HG02970 (cell line): ENCODE measurements around the gene HSD11B1.

ENCODE experiments used
- ATAC-seq: cut with Tn5 transposase; IDR thresholded peaks from one replicate; pipeline ENCODE4 v1.9.1; 2021; ENCODE audit warnings: mild to moderate bottlenecking, moderate library complexity, moderate number of reproducible peaks; ENCODE audit not compliant: unreplicated experiment, low FRiP score

Gene HSD11B1

DNA sequence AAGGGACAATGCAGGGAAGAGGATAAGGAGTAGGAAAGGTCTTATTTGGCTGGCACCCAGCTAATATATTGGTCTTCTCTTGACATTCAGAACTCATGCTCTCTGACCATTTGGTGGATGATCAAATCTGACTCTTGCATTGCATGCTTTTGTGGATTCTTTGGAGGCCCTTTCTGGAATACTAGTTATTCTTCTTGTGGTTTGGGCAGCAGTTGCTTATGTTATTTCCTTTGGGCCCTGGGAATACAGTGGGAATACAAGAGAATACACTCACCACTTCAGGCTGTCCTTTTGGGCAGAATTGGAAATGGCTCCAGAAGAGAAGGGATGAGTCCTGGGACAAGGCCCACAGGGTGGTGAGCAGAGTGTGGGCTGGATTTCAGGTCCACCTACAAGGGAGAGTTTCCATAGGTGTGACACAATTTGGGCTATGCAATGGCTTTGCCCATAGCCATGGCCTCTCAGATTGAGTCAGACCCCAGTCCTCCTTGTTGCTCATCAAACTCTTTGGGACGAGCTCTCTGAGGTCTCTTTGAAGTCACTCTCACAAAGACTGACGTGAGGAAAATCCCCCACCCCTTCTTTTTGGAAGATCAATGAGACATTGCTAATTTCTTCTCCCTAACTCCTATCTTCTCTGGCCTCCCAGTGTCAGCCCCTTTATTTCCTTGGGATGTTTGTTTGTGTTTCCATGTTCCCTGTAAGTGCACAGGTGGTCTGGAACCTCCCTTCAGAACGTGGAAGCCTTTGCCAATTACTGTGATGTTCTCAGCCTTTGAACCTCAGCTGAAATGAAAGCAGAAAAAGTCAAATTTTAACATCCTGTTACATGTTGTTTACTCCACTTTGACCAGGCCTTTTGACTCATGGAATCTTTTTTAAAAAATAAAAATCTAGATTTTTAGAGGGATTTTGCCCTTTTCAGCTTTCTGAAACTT is 19.4 kb downstream of the HSD11B1 start:
- no peak for ATAC-seq

DNA sequence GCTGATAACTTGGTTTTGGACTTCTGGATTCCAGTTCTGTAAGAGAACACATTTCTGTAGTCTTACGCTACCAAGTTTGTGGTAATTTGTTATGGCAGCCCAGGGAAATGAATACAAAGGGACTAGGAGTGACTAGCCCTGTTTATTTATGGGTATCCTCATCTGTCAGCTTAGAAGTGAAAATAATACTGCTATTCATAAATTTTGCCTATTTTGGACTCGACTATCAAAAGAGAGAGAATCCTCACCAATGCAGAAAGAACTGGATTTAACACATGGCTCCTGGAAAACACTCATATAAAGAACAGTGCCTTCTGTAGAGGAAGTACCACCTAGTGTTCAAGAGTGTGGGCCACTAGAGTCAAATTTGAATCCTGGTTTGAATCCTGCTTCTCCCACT is 22.6 kb downstream of the HSD11B1 start:
- no peak for ATAC-seq

DNA sequence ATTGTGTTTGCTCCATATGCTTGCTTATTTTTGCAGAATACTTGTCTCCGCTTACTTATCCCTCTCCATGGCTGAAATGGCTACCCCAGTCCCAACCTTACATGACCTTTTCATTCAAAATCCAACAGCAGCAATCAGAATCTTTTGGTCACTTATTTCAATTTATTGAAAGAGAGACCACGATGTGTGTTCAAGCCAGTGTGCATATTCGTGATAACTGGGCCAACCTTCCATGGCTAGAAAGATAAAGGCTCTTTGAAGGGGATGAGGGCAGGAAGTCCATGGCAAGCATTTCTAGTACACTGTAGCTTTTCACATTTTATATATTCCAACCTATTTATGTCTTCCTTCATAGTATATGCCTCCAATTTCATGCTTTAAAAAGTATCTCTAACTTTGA is 23.1 kb downstream of the HSD11B1 start:
- no peak for ATAC-seq

DNA sequence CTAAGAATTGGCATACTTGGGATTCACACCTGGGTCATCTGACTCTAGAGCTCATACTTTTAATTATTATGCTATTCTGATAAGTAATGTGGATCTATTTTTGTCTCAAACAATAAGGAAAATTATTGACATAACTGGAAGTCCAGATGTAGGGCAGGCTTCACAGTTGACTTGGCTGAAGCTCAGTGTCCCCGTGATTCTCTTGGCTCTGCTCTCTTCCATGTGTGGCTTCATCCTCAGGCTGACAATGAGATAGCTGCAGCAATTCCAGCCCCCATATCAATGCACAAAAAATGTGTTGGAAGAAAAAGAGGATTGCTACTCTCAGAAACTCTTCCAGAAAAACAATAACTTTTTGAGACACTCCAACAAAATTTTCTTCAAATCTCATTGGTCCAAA is 23.8 kb downstream of the HSD11B1 start:
- ATAC-seq, result no peak

DNA sequence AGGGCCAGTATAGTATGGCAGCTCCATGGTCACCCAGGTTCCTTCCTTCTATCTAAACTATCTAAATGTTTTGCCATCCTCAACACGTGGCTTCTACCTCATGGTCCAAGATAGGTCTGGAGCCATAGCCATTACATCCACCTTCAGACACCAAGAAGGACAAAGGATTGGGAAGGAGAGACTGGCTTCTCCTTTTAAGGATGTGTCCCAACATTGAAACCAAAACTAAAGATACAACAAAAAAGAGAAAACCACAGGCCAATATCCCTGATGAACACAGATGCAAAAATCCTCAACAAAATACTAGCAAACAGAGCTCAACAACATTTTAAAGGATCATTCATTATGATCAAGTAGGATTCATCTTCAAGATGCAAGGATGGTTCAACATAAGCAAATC is 24.8 kb downstream of the HSD11B1 start:
- ATAC-seq, result no peak

DNA sequence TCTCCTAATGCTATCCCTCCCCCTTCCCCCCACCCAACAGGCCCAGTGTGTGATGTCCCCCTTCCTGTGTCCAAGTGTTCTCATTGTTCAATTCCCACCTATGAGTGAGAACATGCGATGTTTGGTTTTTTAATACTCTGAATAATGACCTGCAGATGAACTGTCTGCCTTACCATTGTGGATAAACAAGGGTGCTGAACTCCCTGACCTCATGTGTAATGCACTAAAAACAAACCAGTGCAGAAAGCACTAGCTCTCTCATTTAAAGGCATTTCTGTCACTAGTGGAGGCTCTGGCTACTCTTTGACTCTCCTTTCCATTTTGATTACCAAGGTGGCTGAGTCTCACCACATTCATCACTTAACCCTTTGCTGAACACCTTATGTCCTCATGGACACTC is 28.1 kb downstream of the HSD11B1 start:
- no peak for ATAC-seq

DNA sequence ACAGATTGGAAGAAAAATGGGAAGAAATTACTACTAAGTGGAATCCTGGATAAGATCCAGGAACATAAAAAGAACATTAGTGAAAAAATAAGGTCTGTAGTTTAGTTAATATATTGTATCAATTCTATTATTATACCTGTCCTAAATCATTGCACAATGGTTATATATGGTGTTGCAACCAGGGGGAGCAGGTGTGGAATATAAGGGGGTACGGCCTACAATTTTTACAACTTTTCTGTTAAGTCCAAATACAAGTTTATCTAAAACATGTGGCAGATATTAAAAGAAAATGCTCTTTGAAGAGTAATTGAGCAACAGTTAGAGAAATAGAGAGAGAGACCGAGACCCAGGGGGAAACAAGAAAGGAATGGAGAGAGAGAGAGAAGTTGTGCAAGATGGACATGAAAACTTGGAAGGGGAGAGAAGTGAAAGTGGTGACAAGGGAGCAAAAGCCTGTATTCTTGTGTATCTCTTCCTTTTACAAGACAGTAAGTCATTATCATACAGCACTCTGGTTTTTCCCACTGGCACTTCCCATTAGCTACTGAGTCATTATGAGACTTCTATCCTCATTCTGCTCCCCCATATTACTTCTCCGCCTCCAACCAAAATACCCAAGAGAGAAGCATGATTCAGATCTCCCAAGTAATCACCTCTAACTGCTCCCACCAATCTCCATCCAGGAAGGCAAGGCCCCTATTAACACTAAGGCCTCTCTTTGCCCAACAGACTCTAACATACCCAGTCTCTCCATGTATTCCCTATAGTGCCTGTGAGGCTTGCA is 29.0 kb downstream of the HSD11B1 start:
- ATAC-seq, result no peak

DNA sequence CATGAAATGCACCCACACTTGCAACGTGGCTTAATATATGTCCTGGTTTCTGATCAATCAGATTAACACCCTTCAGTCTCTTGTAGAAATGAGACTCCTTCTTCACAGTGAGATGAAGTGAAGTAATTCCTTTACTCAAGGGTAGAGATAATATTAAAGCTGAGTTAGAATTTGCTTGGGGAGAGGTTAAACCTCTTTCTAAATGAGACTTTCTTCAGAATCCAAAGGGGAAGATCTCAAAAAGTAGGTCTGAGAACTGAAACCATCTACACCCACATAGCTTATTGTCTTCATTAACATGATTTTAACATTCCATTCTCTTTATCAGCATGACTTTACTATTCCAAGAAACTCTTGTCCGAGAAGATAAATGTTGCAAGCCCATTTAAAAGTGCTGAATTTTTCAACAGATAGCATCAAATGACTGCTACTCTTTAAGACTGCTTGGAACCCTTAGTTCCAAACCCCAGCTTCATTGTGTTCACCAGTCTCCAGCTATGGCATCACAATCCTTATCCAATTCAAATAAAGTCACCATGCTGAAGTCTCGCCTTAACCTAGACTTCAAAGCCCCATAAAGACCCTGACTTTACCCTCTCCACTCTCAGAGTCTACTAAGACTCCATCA is 32.0 kb downstream of the HSD11B1 start:
- ATAC-seq, result no peak

DNA sequence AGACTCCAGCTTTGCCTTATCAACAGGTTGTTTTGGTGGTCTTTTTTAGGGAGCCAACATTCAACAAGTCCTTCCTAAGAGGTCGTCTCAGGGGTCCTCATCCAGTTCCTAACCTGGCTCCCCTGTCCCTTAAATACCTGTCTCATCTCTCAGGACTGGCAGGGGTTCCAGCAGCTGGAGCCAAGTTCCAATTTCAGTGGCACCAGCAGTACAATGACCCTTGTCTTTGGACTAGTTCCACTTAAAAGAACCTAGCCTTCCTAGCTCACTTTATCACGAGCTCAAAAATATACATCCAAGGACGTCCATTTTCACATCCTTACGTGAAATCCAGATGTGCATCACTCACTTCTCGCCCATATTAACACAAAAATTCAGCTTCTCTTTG is 32.5 kb downstream of the HSD11B1 start:
- ATAC-seq, result no peak

DNA sequence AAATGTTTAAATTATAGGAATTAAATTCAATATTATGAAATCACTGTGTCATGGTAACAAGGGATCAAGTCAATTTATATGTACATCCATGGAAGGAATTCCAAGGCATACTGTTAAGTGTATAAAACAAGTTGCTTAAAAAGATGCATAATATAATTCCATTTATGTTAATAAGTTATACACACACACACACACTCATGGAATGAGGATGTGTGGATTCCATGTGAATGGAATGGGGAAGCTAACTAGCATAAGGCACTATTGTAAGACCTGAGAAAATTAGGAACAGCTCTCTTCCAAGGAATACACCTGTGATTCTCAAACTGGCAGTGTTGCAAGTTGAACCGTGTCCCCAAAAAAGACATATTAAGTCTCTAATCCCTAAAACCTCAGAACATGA is 33.6 kb downstream of the HSD11B1 start:
- no peak for ATAC-seq

DNA sequence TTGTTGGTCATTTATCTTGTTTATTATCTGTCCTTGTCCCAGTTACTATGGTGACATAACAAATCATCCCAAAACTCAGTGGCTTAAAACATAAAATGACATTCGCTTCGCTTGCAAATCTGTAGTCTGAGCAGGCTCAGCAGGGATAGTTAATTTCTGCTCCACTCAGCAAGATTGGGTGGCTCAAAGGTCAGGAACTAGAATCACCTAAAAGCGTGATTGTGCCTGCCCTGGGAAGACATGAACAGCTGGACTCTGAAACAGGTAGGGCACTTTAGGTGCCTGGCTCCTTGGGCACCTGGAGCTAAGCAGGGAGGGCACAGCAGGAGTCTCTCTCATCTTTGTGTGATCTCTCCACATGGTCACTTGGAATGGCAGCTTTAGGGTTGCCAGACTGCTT is 36.5 kb downstream of the HSD11B1 start:
- no peak for ATAC-seq

DNA sequence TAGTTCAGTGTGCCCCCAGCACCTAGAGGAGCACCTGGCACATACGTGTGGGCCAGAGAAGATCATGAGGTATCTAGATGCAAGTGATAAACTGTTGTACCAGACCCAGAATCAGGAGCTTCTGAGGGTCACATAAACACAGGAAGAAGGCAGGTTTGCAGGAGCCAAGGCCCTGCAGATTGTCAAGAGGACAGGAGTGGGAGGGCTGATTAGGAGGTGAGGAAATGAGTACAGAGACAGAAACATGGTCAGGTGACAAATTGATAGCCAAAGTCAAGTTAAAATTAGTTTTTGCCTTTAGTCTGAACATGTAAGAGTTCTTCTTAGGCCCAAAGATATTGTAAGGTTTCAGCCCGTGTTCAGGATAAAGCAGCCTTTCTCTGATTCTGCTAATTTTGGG is 37.2 kb downstream of the HSD11B1 start:
- no peak for ATAC-seq

DNA sequence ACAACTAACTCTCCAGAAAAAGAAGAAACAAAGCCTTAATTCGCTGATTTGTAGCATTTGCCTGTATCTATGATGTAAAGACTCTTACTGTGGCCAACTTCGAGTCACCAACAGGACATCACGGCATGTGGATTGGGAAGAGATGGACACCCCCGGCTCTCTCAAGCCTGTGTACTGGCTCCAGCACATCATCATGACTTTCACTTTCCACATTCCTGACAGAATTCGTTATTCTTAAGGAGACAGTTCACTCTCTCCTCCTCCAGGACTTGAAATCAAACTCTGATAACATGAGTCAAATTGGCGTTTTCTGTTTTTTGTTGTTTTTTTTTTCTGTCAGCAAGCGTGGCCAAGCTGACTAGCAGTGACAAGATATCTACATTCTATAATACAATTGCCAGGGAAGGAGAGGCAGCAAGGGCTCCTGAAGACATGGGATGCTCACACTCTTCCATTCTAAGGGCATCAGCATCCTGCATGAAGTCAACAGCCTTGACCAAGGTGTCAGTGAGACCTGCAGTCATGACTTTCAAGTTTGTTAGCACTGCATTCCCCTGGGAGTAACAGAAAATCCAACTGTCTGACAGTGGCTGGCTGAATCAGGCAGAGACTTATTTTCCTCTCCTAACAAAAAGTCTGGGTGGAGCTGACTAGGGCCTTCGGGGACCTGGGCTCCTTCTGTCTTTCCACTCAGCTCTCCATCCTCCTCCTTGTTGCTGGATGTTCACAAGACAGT is 37.9 kb downstream of the HSD11B1 start:
- no peak for ATAC-seq

DNA sequence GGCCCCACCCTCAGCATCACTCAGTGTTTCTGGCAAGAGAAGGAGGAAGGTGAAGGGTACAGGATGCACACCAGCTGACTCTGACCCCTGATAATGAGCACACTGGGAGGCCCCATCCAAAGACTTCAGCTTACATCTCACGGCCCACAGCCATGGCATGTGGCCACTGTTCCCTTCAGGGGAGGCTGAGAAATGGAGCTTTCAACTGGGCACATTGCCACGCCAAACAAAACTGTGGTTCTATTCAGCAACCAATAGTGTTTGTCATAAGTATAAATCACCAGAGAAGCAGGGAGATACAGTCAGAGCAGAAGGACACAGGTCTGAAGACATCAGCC is 38.5 kb downstream of the HSD11B1 start:
- ATAC-seq, result no peak

DNA sequence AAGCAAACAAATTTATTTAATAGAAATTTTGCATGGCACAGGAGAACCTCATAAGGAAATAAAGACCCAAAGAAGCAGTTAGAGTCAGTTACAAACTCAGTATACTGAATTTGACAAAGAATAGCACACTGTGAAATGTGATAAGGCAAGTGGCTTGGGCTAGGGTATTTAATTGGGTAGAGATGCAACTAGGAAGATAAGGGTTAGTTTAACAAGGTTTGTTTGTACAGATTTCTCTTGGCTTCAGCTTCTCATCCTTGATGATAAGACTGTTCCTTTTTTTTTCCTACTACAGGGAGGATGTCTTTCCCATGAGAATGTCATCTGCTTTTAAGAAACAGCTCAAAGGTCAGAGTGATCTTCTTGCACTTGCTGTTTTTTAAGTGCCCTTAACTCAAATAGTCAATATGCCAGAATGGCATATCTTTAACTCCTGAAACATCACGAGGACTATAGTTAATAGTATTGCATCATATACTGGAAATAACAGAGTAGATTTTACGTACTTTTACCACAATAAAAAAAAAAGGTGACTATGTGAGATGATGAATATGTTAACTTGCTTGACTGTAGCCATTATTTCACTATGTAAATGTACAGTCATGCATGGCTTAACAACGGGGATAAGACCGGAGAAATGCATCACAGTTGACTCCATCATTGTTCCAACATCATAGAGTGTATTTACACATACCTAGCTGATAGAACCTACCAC is 42.0 kb downstream of the HSD11B1 start:
- no peak for ATAC-seq

DNA sequence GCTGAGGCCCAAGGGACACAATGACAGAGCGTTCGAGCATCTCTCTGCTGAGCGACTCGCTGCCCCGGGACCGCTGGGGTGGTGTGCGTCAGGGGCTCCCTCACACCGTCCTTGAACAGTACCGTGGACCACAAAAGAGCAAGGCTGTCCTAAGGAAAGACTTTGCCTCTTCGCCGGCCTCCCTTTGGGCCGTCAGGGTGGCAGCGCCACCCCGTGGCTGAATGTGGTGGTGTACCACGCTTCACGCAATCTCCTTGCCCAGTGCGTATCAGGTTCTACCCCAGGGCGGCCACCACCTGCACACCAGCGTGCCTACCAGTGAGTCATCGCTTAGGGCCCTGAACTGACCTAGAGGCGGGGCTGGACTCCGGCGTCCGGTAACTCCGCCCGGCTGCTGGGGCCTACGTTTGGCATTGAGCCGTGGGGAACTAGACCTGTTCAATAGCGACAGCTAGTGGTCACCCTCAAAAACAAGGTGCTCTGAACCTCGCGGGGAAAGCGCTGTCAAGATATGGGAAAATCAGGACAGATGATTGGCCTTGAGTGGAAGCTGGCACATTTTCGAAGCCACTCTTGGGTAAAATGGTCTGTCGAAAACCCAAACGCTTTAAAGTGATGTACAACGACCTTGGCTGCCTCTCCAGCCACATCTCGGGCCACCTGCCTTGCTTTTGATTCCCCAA is 43.1 kb downstream of the HSD11B1 start:
- ATAC-seq, result peak; percentile 73

DNA sequence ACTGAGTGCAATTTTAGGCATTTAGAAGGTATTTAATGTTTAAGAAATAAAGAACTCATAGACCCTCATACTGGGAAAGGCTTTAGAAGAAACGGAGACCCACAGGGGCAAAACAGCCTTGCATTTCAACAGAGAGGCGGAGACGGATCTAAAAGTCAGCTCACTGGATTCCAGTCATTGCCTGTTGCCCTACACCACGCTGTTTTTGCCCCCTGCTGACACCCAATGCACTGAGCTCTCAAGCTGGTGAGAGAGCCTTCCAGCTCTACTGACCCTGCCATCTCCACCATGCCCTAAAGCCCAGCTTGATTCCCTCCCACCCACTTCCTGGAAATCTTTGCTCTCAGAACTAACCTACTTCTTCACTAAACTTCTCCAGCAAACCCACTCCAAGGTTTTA is 44.0 kb downstream of the HSD11B1 start:
- ATAC-seq, result no peak

DNA sequence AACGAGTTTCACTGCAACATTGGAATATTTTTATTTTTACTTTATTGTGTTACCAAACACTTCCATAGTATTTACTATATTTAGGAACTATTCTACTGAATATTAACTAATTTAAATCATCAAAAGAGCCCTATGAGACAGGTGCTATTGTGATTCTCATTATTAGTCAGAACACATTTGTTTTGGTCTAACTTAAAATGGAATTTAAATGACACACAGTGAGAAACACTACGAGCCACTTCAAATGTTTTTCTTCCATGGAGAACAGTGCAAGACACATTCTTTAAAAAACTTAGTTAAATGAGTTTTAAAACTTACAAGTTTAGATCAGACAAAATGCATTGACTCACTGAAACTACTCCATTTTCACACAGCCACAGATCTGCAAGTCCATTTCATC is 44.6 kb downstream of the HSD11B1 start:
- no peak for ATAC-seq

DNA sequence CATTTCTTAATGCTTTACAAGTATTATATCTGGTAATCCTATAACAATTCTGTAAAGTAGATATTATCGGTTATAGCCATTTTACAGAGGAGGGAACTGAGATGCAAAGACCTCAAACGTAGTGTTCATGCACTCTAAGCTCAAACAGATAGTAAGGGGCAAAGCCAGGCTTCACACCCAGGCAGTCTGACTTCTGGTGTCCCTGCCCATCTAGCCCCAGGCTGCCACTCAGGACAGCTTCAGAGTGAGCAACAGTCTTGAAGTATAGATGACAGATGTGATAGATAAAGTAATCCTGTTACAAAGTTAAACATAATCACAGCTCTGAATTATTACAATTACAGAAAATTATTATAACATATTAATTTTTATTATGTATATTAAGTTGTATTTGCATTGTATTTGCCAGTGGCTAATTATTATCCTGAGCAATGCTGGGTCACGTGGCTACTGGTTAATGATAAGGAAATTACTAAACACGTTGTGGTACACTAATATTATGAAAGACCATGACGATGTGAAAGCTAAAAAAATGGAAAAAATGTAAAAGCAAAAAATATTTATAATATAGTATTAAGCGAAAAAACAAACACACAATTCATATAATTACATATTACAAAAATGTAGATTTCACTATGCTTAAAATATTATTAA is 45.2 kb downstream of the HSD11B1 start:
- ATAC-seq, result no peak
